Measurements from ENCODE around the gene XPNPEP1. TPM values are rescaled to one million over a fixed set of nuclear protein-coding genes. Genes with fewer than 3 reads are reported as not detected.

The XPNPEP1 gene
- polyA plus RNA-seq, 1 of the 3 experiments (the other 2 are of a cell fraction), result 167 TPM

- no peak overlapping the region for H3K9ac ChIP-seq
- no peaks in the 10 kb centered on the region for H3K9me2 ChIP-seq
- no peak for DNase-seq
- no peaks in the 10 kb centered on the region for H3K27me3 ChIP-seq (ENCODE audit: insufficient read depth)
- POLR2A ChIA-PET, result interaction anchor here (1.2 kb wide), 1 partner anchor 15 kb away, joined by 3 read pairs; no protein-coding TSS in a partner anchor
- H3K4me2 ChIP-seq, result no peak overlapping the region
- H4K20me1 ChIP-seq (ENCODE audit: insufficient read depth), result no peaks in the 10 kb centered on the region
- no peaks in the 10 kb centered on the region for H3F3A ChIP-seq (replicated peaks; ENCODE audit: insufficient read depth)
- no peak overlapping the region for H2AFZ ChIP-seq (ENCODE audit: low read depth)
- H3K36me3 ChIP-seq (replicated peaks in 1 of 2; ENCODE audit: control insufficient read depth in 1 of 2, insufficient read depth in 2 of 2, low read length in 1 of 2), result no peaks in the 10 kb centered on the region
- H3K79me2 ChIP-seq (ENCODE audit: insufficient read depth), result peaks cover 31% of the 10 kb centered on the region
- WGBS (ENCODE audit: low lambda C conversion rate), result 84% methylated on average over 5 of the region's 5 CpGs
- no peak overlapping the region for H3K27ac ChIP-seq (ENCODE audit: low read depth in 2 of 2, low read length in 1 of 2)
- no peaks in the 10 kb centered on the region for H3K9me3 ChIP-seq
- H3K4me1 ChIP-seq (ENCODE audit: control insufficient read depth in 1 of 2, insufficient read depth in 2 of 2, low read depth in 1 of 2, low read length in 1 of 2), result peaks cover 0 to 27% of the 10 kb centered on the region in 2 experiments; a peak in 2 of 4 replicates
- CTCF ChIA-PET, result interaction anchor here (1.0 kb wide), 1 partner anchor 41 kb away, joined by 4 read pairs; no protein-coding TSS in a partner anchor
- no peak overlapping the region for H3K4me3 ChIP-seq (ENCODE audit: low read depth in 2 of 2, low read length in 1 of 2)
- TF ChIP-seq RXRA (IDR thresholded peaks at IDR 0.05; ENCODE audit: borderline replicate concordance, low read depth) (no peak), RCOR1 (IDR thresholded peaks at IDR 0.05; ENCODE audit: low read length) (no peak), JUND (IDR thresholded peaks at IDR 0.05) (no peak), GABPA (IDR thresholded peaks at IDR 0.05; ENCODE audit: low read depth) (no peak), ELF1 (IDR thresholded peaks at IDR 0.05) (no peak), NFIC (IDR thresholded peaks at IDR 0.05; ENCODE audit: borderline replicate concordance) (no peak), MEF2A (IDR thresholded peaks at IDR 0.05; ENCODE audit: borderline replicate concordance, low read depth) (no peak), FOXJ3 (CRISPR knock-in tag; IDR thresholded peaks at IDR 0.05) (no peak), REST (IDR thresholded peaks at IDR 0.05; ENCODE audit: low read depth, low read length) (no peak), RFX5 (IDR thresholded peaks at IDR 0.05; ENCODE audit: low read length) (no peak), USF2 (IDR thresholded peaks at IDR 0.05; ENCODE audit: borderline replicate concordance, low read depth, low read length) (no peak), CTCF (IDR thresholded peaks at IDR 0.05) (no peak), YY1 (IDR thresholded peaks at IDR 0.05; ENCODE audit: low read depth) (no peak), SMC3 (IDR thresholded peaks at IDR 0.05; ENCODE audit: low read depth, low read length) (no peak), CHD2 (IDR thresholded peaks at IDR 0.05; ENCODE audit: low read length, partially characterized antibody) (no peak), ZBTB33 (IDR thresholded peaks at IDR 0.05; ENCODE audit: borderline replicate concordance, low read depth) (no peak)
These were observed 1.8 kb upstream of the XPNPEP1 start for GRCh38 chr10:109924967-109925620.

Measured in SK-N-SH (cell line).